ENCODE results near the gene ZNF638.

Gene ZNF638

GRCh38 chr2:71395471-71395870, 63.9 kb downstream of the ZNF638 start:
- no peak for TF ChIP-seq ZNF70 (CRISPR knock-in tag; IDR thresholded peaks at IDR 0.05)
- TF ChIP-seq PPARA (CRISPR knock-in tag; IDR thresholded peaks at IDR 0.05; ENCODE audit: borderline replicate concordance), result no peak
- no peak for TF ChIP-seq POU6F1 (CRISPR knock-in tag; IDR thresholded peaks at IDR 0.05; ENCODE audit: borderline replicate concordance, low read depth)
- no peak for TF ChIP-seq ARNTL (CRISPR knock-in tag; IDR thresholded peaks at IDR 0.05; ENCODE audit: borderline replicate concordance, low read depth)
- no peak for TF ChIP-seq TOX (CRISPR knock-in tag; IDR thresholded peaks at IDR 0.05; ENCODE audit: borderline replicate concordance)
- TF ChIP-seq ESRRG (CRISPR knock-in tag; IDR thresholded peaks at IDR 0.05), result no peak
- no peak for TF ChIP-seq TCF4 (CRISPR knock-in tag; IDR thresholded peaks at IDR 0.05; ENCODE audit: borderline replicate concordance)
- no peak for TF ChIP-seq TSHZ2 (CRISPR knock-in tag; IDR thresholded peaks at IDR 0.05)
- no peak for ATAC-seq

- no peak for TF ChIP-seq ZFP30 (CRISPR knock-in tag; IDR thresholded peaks at IDR 0.05)
- no peak for TF ChIP-seq PATZ1 (CRISPR knock-in tag; IDR thresholded peaks at IDR 0.05; ENCODE audit: borderline replicate concordance)
- TF ChIP-seq POU6F1 (CRISPR knock-in tag; IDR thresholded peaks at IDR 0.05; ENCODE audit: borderline replicate concordance, low read depth), result no peak
- no peak for TF ChIP-seq ESRRG (CRISPR knock-in tag; IDR thresholded peaks at IDR 0.05)
- TF ChIP-seq RARB (CRISPR knock-in tag; IDR thresholded peaks at IDR 0.05), result no peak
- no peak for TF ChIP-seq ARNTL (CRISPR knock-in tag; IDR thresholded peaks at IDR 0.05; ENCODE audit: borderline replicate concordance, low read depth)
- no peak for TF ChIP-seq ZC3H10 (CRISPR knock-in tag; IDR thresholded peaks at IDR 0.05)
- no peak for TF ChIP-seq OSR1 (CRISPR knock-in tag; IDR thresholded peaks at IDR 0.05)
- no peak for TF ChIP-seq BACH2 (CRISPR knock-in tag; IDR thresholded peaks at IDR 0.05; ENCODE audit: borderline replicate concordance)
- no peak for TF ChIP-seq ZNF565 (CRISPR knock-in tag; conservative IDR thresholded peaks at IDR 0.05; ENCODE audit: low read depth)
- no peak for TF ChIP-seq CSDC2 (CRISPR knock-in tag; IDR thresholded peaks at IDR 0.05)
- no peak for TF ChIP-seq ZNF8 (CRISPR knock-in tag; IDR thresholded peaks at IDR 0.05)
Measured at GRCh38 chr2:71402427-71402826, 70.8 kb downstream of the ZNF638 start.

GRCh38 chr2:71409611-71410010, 78.0 kb downstream of the ZNF638 start:
- no peak for ATAC-seq
- no peak for TF ChIP-seq TOX (CRISPR knock-in tag; IDR thresholded peaks at IDR 0.05; ENCODE audit: borderline replicate concordance)

More at GRCh38 chr2:71402427-71402826, 70.8 kb downstream of the ZNF638 start:
- ATAC-seq, result no peak

GRCh38 chr2:71410696-71411095, 79.1 kb downstream of the ZNF638 start:
- ATAC-seq, result no peak
- TF ChIP-seq OSR1 (CRISPR knock-in tag; IDR thresholded peaks at IDR 0.05), result no peak
- TF ChIP-seq GLIS3 (CRISPR knock-in tag; IDR thresholded peaks at IDR 0.05), result no peak
- TF ChIP-seq RARB (CRISPR knock-in tag; IDR thresholded peaks at IDR 0.05), result no peak
- no peak for TF ChIP-seq ZC3H10 (CRISPR knock-in tag; IDR thresholded peaks at IDR 0.05)
- no peak for TF ChIP-seq ZNF8 (CRISPR knock-in tag; IDR thresholded peaks at IDR 0.05)
- TF ChIP-seq POU6F1 (CRISPR knock-in tag; IDR thresholded peaks at IDR 0.05; ENCODE audit: borderline replicate concordance, low read depth), result no peak
- TF ChIP-seq ZFP3 (CRISPR knock-in tag; IDR thresholded peaks at IDR 0.05), result no peak
- no peak for TF ChIP-seq ZFP30 (CRISPR knock-in tag; IDR thresholded peaks at IDR 0.05)
- no peak for TF ChIP-seq ISL1 (CRISPR knock-in tag; IDR thresholded peaks at IDR 0.05)
- TF ChIP-seq CSRNP3 (CRISPR knock-in tag; IDR thresholded peaks at IDR 0.05), result no peak
- TF ChIP-seq ZNF565 (CRISPR knock-in tag; conservative IDR thresholded peaks at IDR 0.05; ENCODE audit: low read depth), result no peak
- TF ChIP-seq ARNTL (CRISPR knock-in tag; IDR thresholded peaks at IDR 0.05; ENCODE audit: borderline replicate concordance, low read depth), result no peak
- no peak for TF ChIP-seq SNAI2 (CRISPR knock-in tag; IDR thresholded peaks at IDR 0.05)
- TF ChIP-seq TOX (CRISPR knock-in tag; IDR thresholded peaks at IDR 0.05; ENCODE audit: borderline replicate concordance), result no peak
- TF ChIP-seq PPARA (CRISPR knock-in tag; IDR thresholded peaks at IDR 0.05; ENCODE audit: borderline replicate concordance), result no peak
